Measurements from ENCODE around the gene LOXL1.
"Not testable (repeated sequence)": the region's sequence is repeated elsewhere in the genome, so short reads cannot be mapped to it uniquely, and the experiment has no call there.

The LOXL1 gene

DNA sequence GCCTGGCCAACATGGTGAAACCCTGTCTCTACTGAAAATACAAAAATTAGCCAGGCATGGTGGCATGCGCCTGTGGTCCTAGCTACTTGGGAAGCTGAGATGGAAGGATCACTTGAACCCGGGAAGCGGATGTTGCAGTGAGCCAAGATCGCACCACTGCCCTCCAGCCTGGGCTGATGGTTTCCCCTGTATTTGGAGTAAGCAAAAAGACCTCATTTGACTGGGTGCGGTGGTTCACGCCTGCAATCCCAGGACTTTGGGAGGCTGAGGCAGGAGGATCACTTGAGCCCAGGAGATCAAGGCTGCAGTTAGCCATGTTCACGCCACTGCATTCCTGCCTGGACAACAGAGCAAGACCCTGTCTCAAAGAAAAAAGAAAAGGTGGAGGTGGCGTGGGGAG, 12.3 kb downstream of the LOXL1 start:
- DNase-seq (ENCODE audit: low read depth in 2 of 2) = not testable (repeated sequence)

GRCh38 chr15:73939138-73939537, 12.9 kb downstream of the LOXL1 start:
- no peak for DNase-seq (ENCODE audit: low read depth in 2 of 2)

DNA sequence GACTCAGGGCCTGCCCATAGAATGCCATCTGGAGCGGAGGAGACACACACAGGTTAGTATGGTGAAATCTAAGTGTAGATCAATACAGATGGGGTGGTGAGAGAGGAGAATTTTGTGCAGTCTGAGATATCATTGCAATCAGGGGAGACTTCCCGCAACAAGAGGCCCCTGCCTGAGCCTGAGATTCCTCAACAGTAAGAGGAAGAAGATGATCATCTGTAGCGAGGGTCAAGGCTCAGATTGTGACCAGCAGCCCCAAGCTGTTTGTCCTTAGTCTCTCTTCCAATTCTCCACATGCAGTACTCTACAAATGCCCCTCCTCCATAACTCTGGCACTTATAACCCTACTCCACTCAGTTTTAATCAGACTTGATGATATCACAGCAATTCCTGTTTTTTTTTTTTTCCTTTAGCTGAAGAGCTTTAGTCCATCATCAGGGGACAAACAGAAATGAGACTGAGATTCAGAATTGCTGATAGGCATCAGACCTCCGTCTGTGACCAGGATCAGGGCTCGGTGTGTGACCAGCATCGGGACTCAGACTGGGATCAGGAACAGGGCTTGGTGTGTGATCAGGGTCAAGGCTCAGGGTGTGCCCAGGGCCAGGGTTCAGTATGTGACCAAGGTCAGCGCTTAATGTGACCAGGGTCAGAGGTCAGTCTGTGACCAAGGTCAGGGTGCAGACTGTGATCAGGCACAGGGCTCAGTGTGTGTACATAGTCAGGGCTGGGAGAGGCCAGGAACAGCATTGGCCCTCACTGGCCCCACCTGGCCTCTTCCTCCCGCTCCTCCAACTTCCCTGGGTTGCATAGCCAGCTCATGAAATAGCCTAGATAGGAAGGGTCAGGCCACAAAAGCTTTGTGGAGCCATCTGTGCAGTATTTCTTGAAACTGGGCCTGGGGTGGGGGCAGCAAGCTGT, 14.1 kb downstream of the LOXL1 start:
- no peak for DNase-seq (ENCODE audit: low read depth in 2 of 2)

DNA sequence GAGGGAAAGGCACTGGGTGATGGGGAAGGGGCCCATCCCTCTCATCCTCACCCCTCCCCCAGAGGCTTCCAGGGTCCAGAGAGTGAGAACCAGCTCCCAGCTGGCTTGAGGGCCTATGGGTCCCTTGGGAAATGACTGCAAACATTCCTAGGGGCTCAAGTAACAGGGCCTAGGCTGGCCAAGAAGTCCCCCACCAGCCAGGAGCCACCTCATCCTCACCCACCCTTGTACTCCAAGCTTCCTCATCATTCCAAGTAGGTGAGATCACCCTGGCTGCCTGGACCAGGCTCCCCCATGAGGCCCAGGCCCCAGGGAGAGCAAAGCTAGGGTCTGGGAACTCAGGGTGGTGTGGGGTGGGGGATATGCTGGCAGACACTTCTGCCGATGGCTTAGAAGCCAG, 14.8 kb downstream of the LOXL1 start:
- DNase-seq (ENCODE audit: low read depth in 2 of 2) = peak; percentile 94

GRCh38 chr15:73941449-73941848, 15.2 kb downstream of the LOXL1 start:
- DNase-seq (ENCODE audit: low read depth in 2 of 2) = no peak

- DNase-seq (ENCODE audit: low read depth in 2 of 2) = no peak
Measured at GRCh38 chr15:73941871-73942635, 15.8 kb downstream of the LOXL1 start.

DNA sequence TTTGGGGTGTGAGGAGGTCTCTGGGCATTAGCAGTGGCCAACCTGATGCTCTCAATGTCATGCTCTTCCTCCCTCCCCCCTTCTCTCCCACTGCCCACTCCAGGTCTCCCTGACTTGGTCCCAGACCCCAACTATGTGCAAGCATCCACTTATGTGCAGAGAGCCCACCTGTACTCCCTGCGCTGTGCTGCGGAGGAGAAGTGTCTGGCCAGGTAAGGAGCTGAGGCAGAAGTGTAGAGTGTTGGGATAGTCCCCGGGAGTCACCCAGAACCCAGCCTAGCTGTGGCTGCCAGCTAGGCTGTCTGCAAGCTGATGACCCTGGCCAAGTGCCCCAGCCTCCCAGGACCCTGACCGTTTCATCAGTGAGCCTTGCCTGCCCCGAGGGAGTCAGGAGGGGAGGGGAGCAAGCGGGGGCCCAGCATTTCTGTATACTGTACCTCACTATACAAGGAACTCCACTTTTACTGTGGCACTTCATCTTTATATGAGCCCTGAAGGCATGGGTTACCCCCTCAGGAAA, 16.5 kb downstream of the LOXL1 start:
- DNase-seq (ENCODE audit: low read depth in 2 of 2) = no peak

GRCh38 chr15:73944161-73945129, 18.2 kb downstream of the LOXL1 start:
- no peak for DNase-seq (ENCODE audit: low read depth in 2 of 2)

GRCh38 chr15:73945130-73945508, 18.9 kb downstream of the LOXL1 start:
- no peak for DNase-seq (ENCODE audit: low read depth in 2 of 2)

- DNase-seq (ENCODE audit: low read depth in 2 of 2) = no peak
Measured at GRCh38 chr15:73946046-73946721, 19.9 kb downstream of the LOXL1 start.

GRCh38 chr15:73946795-73947370, 20.6 kb downstream of the LOXL1 start:
- DNase-seq (ENCODE audit: low read depth in 2 of 2) = no peak

- DNase-seq (ENCODE audit: low read depth in 2 of 2) = no peak
Measured at GRCh38 chr15:73947651-73948050, 21.4 kb downstream of the LOXL1 start.

- DNase-seq (ENCODE audit: low read depth in 2 of 2) = no peak
Measured at GRCh38 chr15:73948396-73948795, 22.1 kb downstream of the LOXL1 start.

DNA sequence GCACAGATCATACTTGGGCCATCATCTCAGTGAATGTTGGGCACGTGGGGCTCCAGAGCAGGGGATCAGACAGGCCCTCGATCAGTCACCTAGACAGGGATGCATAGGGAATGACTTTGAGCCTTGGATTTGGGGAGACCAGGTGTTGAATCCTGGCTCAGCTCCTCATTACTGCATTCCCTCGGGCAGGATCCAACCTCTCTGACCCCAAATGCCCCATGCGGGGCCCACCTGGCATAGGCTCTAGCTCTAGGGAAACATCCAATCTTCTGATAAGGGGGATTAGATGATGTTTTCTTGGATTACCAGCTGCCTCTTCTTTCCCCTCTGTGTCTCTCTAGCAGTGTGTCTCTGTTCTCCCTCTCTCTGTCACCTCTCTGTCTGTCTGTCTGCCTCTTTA, 22.7 kb downstream of the LOXL1 start:
- no peak for DNase-seq (ENCODE audit: low read depth in 2 of 2)

DNA sequence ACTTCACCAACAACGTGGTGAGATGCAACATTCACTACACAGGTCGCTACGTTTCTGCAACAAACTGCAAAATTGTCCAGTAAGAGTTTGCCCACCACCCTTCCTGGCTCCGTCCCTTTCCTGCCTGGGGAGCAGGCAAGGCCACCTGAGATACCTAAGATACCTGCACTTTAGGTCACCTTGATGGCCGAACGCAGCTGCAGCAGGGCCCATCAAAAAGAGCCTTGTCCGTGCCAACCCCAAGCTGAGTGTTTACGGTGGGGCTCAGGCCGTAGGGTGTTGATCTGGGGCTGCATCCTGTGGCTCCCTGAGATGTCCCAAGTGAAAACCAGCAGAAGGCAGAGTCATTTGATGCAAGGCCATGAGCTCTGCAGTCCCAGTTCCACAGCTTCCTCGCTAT, 23.2 kb downstream of the LOXL1 start:
- DNase-seq (ENCODE audit: low read depth in 2 of 2) = no peak

GRCh38 chr15:73950479-73950830, 24.2 kb downstream of the LOXL1 start:
- no peak for DNase-seq (ENCODE audit: low read depth in 2 of 2)

GRCh38 chr15:73950831-73951561, 24.7 kb downstream of the LOXL1 start:
- DNase-seq (ENCODE audit: low read depth in 2 of 2) = peak; percentile 76 to 81

DNA sequence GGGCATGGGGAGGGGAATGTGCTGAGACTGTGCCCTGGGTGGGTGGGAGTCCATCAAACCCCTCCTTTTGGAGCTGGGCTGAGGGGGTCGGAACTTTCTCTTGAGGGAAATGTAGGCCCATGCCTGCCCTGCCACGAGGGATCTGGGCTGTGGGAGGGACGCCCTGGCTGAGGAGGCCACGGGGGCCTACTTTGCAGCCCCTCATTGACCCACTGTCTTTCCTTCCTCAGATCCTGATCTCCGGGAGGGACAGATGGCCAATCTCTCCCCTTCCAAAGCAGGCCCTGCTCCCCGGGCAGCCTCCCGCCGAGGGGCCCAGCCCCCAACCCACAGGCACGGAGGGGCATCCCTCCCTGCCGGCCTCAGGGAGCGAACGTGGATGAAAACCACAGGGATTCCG, 25.3 kb downstream of the LOXL1 start:
- no peak for DNase-seq (ENCODE audit: low read depth in 2 of 2)

DNA sequence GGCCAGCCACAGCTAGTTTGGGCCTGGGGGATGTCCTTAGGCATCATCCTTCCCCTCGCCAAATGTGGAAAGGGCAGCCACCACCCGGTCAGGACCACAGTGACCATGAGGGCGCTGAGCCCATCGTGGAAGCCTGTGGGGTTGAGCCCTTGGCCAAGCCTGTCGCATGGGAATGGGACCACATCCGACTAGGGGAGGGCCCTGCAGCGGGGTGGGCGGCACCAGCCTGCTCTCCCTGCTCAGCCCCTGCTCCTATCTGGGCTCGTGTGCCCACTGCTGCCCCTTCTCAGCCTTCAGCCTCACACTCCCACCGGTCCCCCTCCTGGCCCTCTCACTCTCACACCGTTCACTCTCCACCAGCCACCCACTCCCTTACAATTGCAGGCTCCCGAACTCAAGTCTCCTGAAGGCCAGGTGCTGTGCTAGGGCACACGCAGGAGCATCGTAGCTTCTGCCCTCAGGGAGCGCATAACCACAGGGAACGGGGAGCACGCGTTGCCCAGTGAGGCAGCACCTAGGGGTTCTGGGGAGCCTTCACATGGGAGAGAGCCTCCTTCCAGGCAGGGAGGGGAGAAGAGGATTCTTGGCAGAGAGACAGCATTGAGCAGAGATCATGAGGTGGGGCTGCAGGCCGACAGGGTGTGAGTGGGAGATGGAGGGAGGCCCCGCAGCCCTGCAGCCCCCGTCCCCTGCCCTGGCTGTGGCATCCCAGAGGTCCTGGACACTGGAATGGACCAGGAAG, 26.1 kb downstream of the LOXL1 start:
- no peak for DNase-seq (ENCODE audit: low read depth in 2 of 2)

Data from fibroblast of skin of left quadriceps (primary cell).